Fibroblast of peridontal ligament (primary cell): Measurements from ENCODE around the gene NR2F1.
A peak's percentile ranks its signal among the peaks of the same experiment; 100 is the strongest.

Experiments used
- DNase-seq: peaks from one replicate; pipeline ENCODE4 v3.0.0-alpha.2; 2010; ENCODE audit errors: extremely low read depth

Gene NR2F1

GRCh38 chr5:93590493-93590892, 7.5 kb downstream of the NR2F1 start:
- no peak for DNase-seq

GRCh38 chr5:93591323-93591945, 8.4 kb downstream of the NR2F1 start:
- DNase-seq = no peak

GRCh38 chr5:93592883-93593282, 9.9 kb downstream of the NR2F1 start:
- no peak for DNase-seq

GRCh38 chr5:93593476-93594131, 10.6 kb downstream of the NR2F1 start:
- no peak for DNase-seq

GRCh38 chr5:93594591-93595419, 11.8 kb downstream of the NR2F1 start:
- DNase-seq = no peak

GRCh38 chr5:93595420-93596147, 12.6 kb downstream of the NR2F1 start:
- DNase-seq = no peak

GRCh38 chr5:93596310-93596675, 13.3 kb downstream of the NR2F1 start:
- no peak for DNase-seq

- no peak for DNase-seq
These were observed 13.9 kb downstream of the NR2F1 start for GRCh38 chr5:93596676-93597490.

GRCh38 chr5:93598091-93599000, 15.3 kb downstream of the NR2F1 start:
- no peak for DNase-seq

GRCh38 chr5:93599001-93599379, 16.0 kb downstream of the NR2F1 start:
- no peak for DNase-seq

- no peak for DNase-seq
These were observed 16.5 kb downstream of the NR2F1 start for GRCh38 chr5:93599399-93600120.

GRCh38 chr5:93600409-93601070, 17.5 kb downstream of the NR2F1 start:
- DNase-seq = no peak

GRCh38 chr5:93601071-93601801, 18.2 kb downstream of the NR2F1 start:
- DNase-seq = peak; percentile 65

GRCh38 chr5:93601802-93602155, 18.8 kb downstream of the NR2F1 start:
- DNase-seq = no peak

- DNase-seq = no peak
These were observed 19.4 kb downstream of the NR2F1 start for GRCh38 chr5:93602241-93603077.

GRCh38 chr5:93603078-93603792, 20.2 kb downstream of the NR2F1 start:
- no peak for DNase-seq
